ENCODE results near the gene GATM. TPM values are rescaled to one million over a fixed set of nuclear protein-coding genes. Genes with fewer than 3 reads are reported as not detected.
A peak's percentile ranks its signal among the peaks of the same experiment; 100 is the strongest.
"Not testable (repeated sequence)": the region's sequence is repeated elsewhere in the genome, so short reads cannot be mapped to it uniquely, and the experiment has no call there.

Gene GATM
- total and polyA plus RNA-seq, 10 donors: 19.3 to 69.4 (median 37.6) TPM

DNA sequence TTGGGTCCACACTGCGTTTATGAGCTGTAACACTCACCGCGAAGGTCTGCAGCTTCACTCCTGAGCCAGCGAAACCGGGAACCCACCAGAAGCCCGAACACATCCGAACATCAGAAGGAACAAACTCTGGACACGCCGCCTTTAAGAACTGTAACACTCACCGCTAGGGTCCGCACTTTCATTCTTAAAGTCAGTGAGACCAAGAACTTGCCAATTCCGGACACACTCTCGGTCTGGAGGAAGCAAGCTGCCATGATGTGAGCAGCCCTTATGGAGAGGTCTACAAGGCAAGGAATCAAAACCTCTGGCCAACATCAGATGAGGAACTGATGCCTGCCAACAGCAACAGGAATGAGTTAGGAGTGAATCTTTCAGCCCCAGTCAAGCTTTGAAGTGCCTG is 63.4 kb downstream of the GATM start:
- Histone ChIP-seq H3K27ac (no peak overlapping the region), H3K4me1 (no peaks in the 10 kb centered on the region), H3K9me3 (no peaks in the 10 kb centered on the region), H3K27me3 (replicated peaks in 1 of 7) (peaks cover 0 to 7% (median 0%) of the 10 kb centered on the region in 7 donors), H3K36me3 (no peaks in the 10 kb centered on the region), H3K4me3 (no peak overlapping the region)
- intact Hi-C loops (cut with DNase I; ENCODE audit: low total_unique reads): no loop called here
- TF ChIP-seq POLR2A (IDR thresholded peaks at IDR 0.05) (no peak), POLR2AphosphoS5 (IDR thresholded peaks at IDR 0.05) (no peak), CTCF (IDR thresholded peaks at IDR 0.05 in 8 of 11, conservative IDR thresholded peaks at IDR 0.05 in 3 of 11) (peak in 2 of 11 experiments; percentile 6 to 13)
- no peak for DNase-seq
- WGBS, 5 donors: 76 to 92% (median 78%) methylated on average over 13 of the region's 13 CpGs

DNA sequence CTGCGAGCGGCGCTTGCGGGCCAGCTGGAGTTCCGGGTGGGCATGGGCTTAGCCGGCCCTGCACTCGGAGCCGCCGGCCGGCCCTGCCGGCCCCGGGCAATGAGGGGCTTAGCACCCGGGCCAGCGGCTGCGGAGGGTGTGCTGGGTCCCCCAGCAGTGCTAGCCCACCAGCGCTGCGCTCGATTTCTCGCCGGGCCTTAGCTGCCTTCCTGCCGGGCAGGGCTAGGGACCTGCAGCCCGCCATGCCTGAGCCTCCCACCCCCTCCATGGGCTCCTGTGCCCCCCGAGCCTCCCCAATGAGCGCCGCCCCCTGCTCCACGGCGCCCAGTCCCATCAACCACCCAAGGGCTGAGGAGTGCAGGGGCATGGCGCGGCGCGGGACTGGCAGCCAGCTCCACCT is 64.2 kb downstream of the GATM start:
- H3K36me3 ChIP-seq; H3K4me3 ChIP-seq; H3K27me3 ChIP-seq (replicated peaks in 1 of 7); DNase-seq; intact Hi-C loops (cut with DNase I; ENCODE audit: low total_unique reads); H3K27ac ChIP-seq; H3K4me1 ChIP-seq; H3K9me3 ChIP-seq: not testable (repeated sequence)
- 89 to 93% (median 90%) methylated on average over 8 to 31 of the region's 31 CpGs for WGBS, 5 donors

Small RNAs within 50 kb of the gene (small RNA-seq; reads per million reads assigned to genes)
- 0 reads per million in 4 donors for gene RNU6-953P

Other genes starting within 250 kb of the GATM start
- gene DUOXA1, start 248.7 kb downstream of the GATM start, total RNA-seq: under 1 TPM in 2 of 7 donors, not detected in 5; 0.30 to 0.38 TPM
- gene DUOXA1, start 248.7 kb downstream of the GATM start, polyA plus RNA-seq: under 1 TPM; 0.03 to 0.10 (median 0.04) TPM
- gene DUOX1, start 248.6 kb downstream of the GATM start, total RNA-seq: under 1 TPM in 2 of 7 donors, not detected in 5; 0.09 to 0.28 TPM
- under 1 TPM; 0.04 to 0.19 (median 0.06) TPM for gene DUOX1, start 248.6 kb downstream of the GATM start, polyA plus RNA-seq
- gene SHF, start 190.6 kb downstream of the GATM start, total RNA-seq: 1 to 10 TPM; 5.1 to 8.8 (median 5.8) TPM
- gene SHF, start 190.6 kb downstream of the GATM start, polyA plus RNA-seq: 1 to 10 TPM; 1.9 to 4.3 (median 2.4) TPM
- gene SLC28A2, start 126.3 kb downstream of the GATM start, total RNA-seq: not detected
- not detected for gene SLC28A2, start 126.3 kb downstream of the GATM start, polyA plus RNA-seq
- gene SLC30A4, start 144.2 kb upstream of the GATM start, total RNA-seq: 10 to 100 TPM in 3 of 7 donors, 1 to 10 TPM in 4; 6.8 to 11.8 (median 8.9) TPM
- 1 to 10 TPM; 1.0 to 2.4 (median 1.3) TPM for gene SLC30A4, start 144.2 kb upstream of the GATM start, polyA plus RNA-seq
- gene BLOC1S6, start 208.8 kb upstream of the GATM start, total RNA-seq: 10 to 100 TPM; 43.1 to 67.3 (median 50.7) TPM
- 10 to 100 TPM; 18.6 to 30.5 (median 20.8) TPM for gene BLOC1S6, start 208.8 kb upstream of the GATM start, polyA plus RNA-seq